Skeletal muscle cell (primary cell): Measurements from ENCODE around the gene ADAMTSL4.

ENCODE experiments used
- DNase-seq: peaks from one replicate; pipeline ENCODE4 v3.0.0-alpha.2; 2010; ENCODE audit warnings: low read depth
- H3K4me3 ChIP-seq: 2 replicates; pipeline ENCODE4 v1.5.1; 2011; ENCODE audit warnings: low read depth, mild to moderate bottlenecking, control low read depth, low read length, moderate library complexity

ADAMTSL4 gene

DNA sequence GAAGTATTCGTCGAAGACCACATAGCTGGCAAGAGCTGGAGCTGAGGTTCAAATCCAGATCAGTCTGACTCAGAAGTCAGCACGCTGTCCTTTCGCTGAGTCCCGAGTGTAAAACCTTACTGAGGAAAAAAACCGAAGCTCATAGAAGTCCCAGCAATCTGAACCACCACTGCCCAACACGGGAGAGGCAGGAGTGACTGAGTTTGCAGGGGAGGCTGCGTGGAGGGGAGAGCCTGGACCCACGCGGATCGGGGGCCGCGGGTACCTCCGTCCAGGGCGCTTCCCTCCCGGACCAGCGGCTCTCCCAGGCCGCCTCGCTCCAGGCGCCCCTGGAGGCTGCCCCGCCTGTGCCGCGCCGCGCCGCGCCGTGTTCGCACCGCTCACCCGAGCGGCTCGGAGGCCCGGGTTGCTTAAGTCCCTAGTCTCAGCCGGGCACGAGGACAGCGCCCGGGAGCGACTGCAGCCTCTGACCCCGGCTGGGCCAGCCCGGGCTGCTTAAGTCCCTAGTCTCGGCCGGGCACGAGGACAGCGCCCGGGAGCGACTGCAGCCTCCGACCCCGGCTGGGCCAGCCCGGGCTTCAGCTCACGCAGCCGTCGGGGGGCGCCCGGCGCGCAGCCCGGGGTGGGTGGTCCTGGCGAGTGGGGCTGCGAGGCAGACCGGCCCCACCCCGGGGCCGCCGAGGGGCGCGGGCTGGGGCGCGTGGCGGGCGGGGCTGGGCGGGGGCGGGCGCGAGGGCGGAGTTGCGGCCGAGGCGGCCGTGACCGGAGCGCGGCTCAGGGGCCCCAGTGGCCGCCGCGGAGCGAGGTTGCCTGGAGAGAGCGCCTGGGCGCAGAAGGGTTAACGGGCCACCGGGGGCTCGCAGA is at the start of gene ADAMTSL4:
Gene ADAMTSL4, plus strand, starts transcription at position 777 of the 864 bp plus-strand sequence. CDS start 2,881 bp downstream, outside the sequence.
- peak within 1 kb of the TSS; percentile 56 for H3K4me3 ChIP-seq
- no peak for DNase-seq

DNA sequence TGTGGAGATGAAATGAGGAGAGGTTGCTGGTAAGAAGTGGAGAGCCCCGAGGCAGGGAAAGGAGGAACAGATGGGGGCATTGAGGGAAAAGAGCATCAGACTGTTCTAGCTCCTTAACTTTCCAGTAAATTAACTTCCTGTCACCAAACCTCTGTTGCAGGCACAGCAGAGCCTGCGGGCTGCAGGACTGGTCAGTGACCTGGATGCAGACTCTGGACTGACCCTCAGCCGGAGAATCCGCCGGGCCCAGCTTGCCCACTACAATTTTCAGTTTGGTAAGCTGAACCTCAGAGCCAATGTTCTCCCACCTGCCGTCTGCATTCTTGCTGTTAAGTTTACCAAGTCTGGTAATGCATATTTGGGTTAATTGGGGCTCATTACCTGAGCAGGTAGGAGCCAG is 43.8 kb upstream of the ADAMTSL4 start:
- H3K4me3 ChIP-seq = no peak overlapping the region
- no peak for DNase-seq

GRCh38 chr1:150507912-150508864 is 41.0 kb upstream of the ADAMTSL4 start, which contains the start of gene ECM1:
ECM1 (plus strand) TSS chr1:150508109; CDS start chr1:150508210, 101 bp downstream.
- DNase-seq = no peak
- peak within 1 kb of the TSS; percentile 40 for H3K4me3 ChIP-seq

- no peak for DNase-seq
- peak overlapping the region; percentile 40 for H3K4me3 ChIP-seq
These were observed 40.2 kb upstream of the ADAMTSL4 start for GRCh38 chr1:150508982-150509381.

GRCh38 chr1:150511551-150511950 is 37.7 kb upstream of the ADAMTSL4 start:
- no peak for DNase-seq
- H3K4me3 ChIP-seq = no peak overlapping the region

DNA sequence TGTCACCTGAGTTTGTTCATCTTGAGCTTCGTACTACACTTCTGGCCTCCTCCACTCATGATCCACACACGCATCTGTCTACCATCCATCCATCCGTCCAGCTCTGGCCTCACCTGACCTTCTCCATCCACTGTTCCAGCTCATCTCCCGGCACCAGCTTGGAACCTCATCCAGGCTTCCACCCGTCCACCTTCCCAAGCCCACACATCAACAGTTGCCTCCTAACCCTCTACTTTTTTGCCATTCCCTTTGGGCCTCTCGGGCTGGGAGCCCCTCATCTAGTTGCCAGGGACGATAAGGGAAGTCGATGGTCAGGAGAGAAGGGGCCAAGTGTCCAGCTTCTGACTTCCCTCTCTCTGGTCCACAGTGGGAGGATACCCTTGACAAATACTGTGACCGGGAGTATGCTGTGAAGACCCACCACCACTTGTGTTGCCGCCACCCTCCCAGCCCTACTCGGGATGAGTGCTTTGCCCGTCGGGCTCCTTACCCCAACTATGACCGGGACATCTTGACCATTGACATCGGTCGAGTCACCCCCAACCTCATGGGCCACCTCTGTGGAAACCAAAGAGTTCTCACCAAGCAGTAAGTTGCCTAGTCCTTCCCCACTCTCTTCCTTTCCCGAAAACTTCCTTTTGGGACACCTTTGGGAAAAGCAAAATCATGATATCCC is 37.1 kb upstream of the ADAMTSL4 start:
- DNase-seq = no peak
- no peak overlapping the region for H3K4me3 ChIP-seq

DNA sequence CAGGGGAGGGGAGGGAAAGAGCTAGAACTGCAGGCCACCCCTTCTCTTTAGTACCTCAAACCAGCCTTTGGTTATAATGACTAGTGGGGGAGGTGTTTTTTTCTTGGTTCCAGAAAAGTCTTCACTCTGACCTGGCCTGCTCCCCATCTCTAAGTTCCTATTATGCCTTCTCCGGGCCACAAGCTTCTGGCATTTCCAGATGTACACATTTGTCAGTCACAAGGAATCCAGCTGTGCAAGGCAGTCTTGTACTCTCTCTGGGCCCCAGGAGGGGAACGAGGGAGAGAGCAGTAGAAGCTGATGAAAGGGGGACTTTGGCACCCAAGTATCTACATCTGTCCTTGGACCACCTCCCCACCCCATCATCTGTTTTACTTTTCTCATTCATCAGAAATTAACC is 36.4 kb upstream of the ADAMTSL4 start:
- no peak for DNase-seq
- H3K4me3 ChIP-seq = no peak overlapping the region

GRCh38 chr1:150513351-150513791 is 35.8 kb upstream of the ADAMTSL4 start:
- no peak overlapping the region for H3K4me3 ChIP-seq
- DNase-seq = no peak

DNA sequence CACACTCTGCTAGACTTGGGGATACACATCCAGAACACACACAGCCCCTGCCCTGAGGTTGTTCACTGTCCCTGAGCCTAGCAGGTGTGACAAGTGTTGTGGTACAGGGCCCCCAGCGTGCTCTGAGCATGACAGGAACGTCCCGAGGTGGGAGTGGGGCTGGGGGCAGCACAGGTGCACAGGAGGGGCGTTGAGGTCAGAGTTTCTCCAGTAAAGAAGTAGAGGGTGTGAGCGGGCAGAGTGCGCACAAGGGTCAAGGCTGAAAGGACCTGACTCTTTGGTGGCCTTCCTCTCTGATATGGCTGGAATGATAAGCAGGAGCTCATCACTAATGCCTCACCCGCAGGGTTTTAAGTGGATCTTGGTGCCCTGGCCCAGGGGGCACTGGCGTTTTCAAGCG is 34.9 kb upstream of the ADAMTSL4 start:
- H3K4me3 ChIP-seq = no peak overlapping the region
- DNase-seq = no peak

- no peak for DNase-seq
- H3K4me3 ChIP-seq = peak overlapping the region; percentile 63
These were observed 34.3 kb upstream of the ADAMTSL4 start for GRCh38 chr1:150514913-150515327.

DNA sequence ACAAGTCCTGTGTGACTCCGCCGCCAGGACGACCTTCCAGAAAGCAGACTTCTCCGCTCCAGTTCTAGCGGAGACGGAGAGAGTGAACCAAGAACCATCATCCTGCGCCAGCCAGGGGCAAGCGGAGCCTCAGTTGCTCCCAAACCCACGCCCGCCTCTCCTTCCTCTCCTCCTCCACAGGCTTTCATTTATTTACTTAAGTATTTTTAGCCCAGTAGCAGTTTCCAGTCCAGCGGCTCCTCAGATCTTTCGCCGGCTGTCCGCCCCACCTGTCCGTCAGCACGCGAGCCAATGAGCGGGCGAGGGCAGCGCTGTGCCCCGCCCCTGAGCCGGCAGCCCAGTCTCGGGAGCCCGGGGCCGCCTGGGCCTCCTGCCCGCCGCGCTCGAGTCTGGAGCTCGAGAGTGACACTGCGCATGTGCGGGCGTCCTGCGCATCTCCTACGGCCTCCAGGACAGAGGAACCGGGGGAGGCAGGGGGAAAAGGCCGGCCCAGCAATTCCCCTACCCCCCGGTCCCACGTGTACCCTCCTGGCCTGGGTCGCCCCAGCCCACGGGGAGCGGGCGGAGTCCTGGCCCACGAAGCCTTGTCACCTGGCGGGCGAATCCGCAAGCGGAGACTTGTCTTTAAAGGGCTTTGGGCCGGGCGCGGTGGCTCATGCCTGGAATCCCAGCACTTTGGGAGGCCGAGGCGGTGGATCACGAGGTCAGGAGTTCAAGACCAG is 33.7 kb upstream of the ADAMTSL4 start, which contains the start of gene FALEC:
Gene FALEC, plus strand, starts transcription at position 425 of the 722 bp plus-strand sequence.
- peak within 1 kb of the TSS; percentile 63 for H3K4me3 ChIP-seq
- DNase-seq = peak; percentile 81

GRCh38 chr1:150516050-150516591 is 33.1 kb upstream of the ADAMTSL4 start:
- H3K4me3 ChIP-seq = peak overlapping the region; percentile 63
- DNase-seq = no peak

DNA sequence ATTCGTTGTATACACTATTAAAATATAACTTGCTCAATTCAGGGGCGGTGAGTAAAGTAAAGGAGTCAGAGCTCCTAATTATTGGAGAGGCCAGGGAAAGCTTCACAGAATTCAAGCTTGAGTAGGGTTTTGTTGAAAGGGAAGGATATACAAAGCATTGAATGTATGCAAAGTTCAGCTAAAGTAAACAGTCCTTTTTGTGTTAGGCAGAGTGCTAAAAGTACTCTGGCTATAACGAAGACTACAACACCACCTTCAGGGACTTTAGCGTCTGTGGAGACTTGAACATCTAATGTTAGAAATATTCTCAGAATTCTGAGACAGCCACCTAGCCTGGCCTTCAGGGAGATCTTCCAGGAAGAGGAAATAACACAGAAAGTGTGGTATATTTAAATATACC is 32.6 kb upstream of the ADAMTSL4 start:
- H3K4me3 ChIP-seq = no peak overlapping the region
- DNase-seq = no peak

DNA sequence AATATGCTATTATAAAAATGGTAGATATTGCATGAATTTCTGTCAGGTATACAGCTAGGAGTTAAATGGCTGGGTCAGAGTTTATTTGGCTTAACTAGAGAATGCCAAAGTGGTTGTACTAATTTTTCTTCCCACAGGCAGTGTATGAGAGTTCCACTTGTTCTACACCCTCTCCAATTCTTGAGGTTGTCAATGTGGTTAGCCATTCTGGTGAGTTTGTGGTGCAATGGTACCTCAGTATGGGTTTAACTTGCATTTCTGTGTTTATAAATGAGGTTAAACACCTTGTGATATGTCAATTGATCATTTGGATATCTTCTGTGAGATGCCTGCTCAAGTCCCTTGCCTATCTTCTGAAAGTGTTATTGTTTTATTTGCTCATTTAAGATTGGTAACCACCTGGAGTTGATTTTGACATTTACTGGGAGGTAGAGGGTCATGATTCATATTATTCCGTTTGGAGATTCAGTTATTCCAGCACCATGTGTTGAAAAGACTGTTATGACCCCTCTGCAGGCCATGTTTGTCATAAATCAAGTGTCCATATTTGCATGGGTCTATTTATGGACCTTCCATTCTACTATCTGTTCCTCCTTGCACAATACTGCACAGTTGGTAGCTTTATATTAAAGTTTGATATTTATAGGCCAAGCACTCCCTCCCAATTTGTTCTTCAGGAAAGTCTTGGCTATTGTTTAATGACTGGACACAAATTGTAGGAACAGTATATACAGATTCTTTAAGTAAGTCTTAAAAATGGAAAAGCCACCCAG is 27.8 kb upstream of the ADAMTSL4 start:
- DNase-seq = no peak
- H3K4me3 ChIP-seq = no peak overlapping the region

GRCh38 chr1:150525348-150525747 is 23.9 kb upstream of the ADAMTSL4 start:
- DNase-seq = no peak

GRCh38 chr1:150528196-150528595 is 21.0 kb upstream of the ADAMTSL4 start:
- H3K4me3 ChIP-seq = no peak overlapping the region
- no peak for DNase-seq

More at GRCh38 chr1:150525348-150525747, 23.9 kb upstream of the ADAMTSL4 start:
- H3K4me3 ChIP-seq = no peak overlapping the region

DNA sequence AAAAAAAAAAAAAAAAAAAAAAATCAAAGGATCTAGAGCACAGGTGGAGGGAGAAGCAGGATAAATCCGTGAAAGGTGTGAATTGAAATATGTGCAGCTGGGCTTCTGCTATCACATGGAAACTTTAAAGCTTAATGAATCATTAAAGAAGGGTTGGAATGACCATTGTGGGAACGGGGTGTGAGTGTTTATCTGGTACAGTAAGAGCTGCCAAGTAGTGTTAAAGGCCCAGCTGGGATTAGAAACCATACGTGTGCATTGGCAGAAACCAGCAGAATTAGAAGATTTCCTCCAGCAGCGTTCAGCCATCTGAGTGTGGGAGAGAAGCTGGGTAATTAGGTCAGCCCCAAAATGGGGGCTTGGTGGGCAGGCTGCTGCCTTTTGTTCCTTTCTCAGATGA is 20.2 kb upstream of the ADAMTSL4 start:
- no peak for DNase-seq
- H3K4me3 ChIP-seq = no peak overlapping the region
